Fibroblast of the conjunctiva (primary cell): Measurements from ENCODE around the gene HSD17B1.

Source experiments
- DNase-seq: peaks from one replicate; pipeline ENCODE4 v3.0.0-alpha.2; 2010; ENCODE audit warnings: low read depth

The HSD17B1 gene

DNA sequence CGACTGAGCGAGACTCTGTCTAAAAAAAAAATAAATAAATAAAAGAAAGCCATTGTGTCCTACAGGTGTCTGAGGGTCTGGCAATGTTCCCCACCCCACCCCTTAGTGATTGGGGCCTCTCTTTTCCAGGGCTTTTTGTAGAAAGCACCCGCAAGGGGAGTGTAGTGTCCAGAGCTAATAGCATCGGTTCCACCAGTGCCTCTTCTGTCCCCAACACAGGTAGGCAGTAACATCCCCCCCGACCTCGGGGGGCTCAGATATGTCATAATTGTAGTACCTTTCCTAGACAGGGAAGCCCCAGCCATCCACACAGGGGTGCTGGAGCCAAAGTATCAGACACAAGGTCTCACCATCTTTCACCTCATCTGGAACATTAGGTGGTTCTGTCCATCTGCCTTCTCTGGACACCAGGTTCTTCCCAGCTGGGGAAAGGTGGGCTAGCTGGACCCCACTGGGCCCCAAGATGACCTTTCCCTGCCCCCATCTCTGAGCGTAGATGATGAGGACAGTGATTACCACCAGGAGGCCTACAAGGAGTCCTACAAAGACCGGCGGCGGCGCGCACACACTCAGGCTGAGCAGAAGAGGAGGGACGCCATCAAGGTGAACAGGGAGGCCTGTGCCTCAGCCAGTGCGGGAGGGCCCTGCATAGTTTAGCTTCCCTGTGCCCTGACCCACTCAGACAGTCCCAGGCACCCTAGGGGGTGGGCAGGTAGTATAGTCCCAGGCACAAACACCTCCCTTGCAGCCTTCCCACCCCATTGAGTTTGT, 15.8 kb downstream of the HSD17B1 start:
- DNase-seq, result no peak

DNA sequence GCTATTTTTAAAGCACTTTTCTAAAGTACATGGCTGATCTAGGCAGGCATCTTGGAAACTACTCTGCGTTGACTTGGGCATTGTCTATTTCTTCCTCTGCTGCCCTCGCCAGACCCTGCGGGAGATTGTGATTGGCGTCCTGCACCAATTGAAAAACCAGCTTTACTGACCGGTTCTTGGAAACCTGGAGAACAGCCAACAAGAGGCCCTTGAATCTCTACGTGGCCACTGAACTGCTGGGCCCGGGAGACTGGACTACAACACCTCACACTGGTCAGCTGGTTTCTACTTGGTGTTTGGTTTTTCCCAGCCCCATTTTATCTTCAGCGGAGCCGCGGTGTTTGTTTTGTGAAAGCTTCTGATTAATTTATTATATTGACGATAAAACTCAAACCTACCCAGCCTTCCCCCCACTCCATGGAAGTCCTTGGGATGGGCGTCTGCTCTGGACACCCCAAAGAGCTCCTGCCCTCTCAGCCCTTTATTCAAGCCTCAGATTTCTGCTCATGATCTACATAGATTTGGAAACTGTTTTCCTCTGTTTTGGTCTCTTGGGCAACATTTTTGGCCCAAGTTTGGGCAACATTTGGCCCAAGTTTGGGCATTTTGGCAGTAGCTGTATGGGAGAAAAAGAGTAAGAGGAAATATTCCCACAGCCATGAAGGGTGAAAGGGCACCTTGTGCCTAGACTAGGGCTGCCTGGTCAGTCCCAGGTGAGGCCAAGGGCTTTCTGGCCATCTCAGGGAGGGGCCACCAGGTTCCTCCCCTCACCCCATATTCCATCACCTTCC, 18.9 kb downstream of the HSD17B1 start:
- DNase-seq, result no peak

DNA sequence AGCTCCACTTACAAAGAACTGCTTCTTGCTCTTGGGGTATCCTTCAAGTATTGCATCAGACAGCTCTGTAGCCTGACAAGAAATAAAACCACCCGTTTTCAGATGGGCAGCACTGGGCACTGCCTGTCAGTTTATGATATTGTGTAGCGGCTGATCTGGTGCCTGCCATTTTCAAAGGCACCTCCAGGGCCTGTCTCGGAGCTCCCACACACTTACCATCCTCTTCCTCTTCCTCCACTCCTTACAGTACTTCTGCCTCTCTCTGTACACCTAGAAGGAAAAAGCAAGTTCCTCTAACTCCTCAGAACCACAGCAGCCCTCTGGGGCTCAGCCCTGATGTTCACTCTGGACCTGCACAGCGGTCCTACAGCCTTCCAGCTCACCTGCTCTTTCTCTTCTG, 20.4 kb downstream of the HSD17B1 start:
- DNase-seq, result no peak

DNA sequence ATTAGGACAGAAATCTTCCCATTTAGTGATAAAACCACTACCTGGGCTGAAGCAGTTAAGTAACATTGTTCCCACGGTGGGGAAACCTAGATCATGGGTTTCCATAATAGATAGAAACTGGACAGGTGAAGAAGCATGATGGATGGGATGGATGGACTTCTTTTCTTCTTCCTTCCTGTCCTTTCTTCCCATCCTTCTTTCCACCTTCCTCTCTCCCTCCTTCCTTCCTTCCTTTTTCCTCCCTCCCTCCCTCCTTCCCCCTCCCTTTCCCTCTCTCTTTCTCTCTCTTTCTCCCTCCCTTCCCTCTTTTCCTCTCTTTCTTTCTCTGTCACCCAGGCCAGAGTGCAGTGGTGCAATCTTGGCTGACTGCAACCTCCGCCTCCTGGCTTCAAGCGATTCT, 21.7 kb downstream of the HSD17B1 start:
- DNase-seq, result no peak

DNA sequence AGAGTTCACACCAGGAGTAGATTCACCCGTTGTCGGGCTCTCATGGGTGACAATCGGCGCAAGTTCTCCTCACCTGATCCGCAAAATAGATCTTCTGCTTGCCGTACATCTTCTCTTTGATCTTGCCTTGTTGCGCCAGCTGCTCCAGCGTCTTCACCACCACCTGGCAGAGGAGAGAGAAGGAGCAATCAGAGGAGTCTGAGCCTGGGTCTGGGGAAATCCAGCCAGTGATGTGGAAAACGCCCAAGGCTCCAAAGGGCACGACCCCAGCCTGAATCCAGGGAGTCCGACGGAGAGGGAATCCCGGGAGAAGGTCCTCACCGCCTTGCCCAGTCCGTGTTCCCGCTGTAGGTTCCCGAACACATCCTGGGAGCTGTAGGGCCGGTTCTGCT, 24.4 kb downstream of the HSD17B1 start:
- DNase-seq, result no peak

DNA sequence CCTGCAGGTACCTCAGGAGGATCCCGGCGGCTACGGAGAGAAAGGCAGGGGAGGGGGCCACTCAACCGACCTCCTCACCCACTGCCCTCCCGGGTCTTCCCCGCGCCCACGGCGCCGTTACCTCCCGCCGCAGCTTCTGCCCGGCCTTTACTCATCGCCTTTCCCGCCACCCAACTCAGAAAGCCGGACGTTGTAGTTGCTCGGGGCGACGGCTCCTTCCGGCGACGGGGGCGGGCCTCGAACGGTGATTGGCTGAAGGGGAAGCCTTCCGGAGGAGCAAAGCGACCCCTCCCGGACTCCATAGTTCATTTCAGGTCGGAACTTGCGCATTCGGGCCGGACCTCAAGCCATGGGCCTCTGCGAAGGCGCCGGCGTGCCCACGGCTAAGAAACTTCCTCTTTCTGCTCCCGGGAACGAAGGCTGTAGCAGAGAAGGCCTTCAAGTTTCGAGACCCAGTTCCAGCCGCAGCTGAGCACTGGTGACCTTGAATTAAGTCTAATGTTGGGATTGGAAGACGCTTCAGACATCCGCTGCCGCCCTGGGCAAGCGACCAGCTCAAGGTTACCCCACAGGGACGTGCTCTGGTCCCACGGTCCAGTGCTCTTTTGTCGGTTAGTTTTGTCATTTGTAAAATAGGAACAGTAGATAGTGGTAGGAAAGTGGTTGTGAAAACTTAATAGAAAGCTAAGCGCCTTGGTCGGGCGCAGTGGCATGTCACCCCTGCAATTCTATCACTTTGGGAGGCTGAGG, 25.0 kb downstream of the HSD17B1 start, which contains the start of gene PSMC3IP:
Gene PSMC3IP (minus strand): TSS at position 198 of the 750 bp plus-strand sequence. CDS start 43 bp downstream, at position 155.
- DNase-seq, result peak; percentile 91

DNA sequence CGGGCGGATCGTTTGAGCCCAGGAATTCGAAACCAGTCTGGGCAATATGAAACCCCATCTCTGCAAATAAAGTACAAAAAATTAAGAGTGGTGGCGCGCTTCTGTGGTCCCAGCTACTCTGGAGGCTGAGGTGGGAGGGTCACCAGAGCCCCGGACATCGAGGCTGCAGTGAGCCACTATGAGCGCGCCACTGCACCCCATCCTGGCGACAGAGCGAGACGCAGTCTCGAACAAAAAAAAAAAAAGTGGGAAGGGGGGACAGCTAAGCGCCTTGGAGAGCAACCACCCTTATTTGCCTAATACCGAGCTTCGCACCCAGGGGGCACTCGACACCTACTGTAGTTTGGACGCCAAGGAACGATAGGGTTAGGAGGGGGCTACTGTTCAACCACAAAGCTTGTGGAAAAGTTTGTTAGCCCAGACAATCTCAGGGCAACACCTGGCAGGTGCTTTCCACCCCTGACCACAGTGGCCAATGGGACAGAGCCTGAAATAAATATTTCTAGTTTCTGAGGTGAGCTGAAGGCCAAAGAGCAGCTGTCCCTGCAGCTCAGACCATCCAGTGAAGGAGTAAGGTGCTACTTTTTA, 25.7 kb downstream of the HSD17B1 start:
- peak; percentile 62 for DNase-seq

DNA sequence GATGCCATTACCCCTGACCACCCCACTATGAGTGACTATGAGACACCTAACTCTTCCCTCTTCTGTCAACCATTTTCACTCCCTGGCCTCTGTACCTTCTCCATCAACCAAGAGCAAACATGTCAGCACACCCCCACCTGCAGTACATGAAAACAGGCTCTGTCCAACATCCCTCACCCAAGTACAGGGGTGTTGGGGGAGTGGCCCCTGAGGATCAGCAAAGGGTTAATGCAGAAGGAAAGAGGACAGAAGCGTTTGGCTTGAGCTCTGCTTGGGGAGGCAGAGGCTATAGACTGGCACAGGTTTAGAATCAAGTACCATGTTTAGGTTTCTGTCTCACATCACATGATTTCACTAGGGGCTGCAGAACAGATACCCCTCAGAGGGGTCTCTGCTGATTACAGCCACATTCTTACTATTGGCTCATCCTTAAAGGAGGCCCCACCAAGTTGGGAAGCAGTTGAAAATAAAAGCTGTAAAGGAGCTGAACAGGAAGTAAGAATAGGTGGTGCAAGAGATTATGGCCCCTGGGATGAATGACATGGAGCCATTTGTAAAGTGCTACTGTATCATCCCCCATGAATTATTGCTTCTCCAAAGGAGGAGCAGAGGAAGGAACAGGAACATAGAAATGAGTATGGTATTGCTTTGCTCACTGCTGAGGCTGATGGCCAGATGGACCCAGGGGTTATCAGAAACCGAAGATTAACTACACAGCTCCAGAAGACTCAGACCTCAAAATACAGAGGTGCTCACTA, 27.2 kb downstream of the HSD17B1 start:
- no peak for DNase-seq

DNA sequence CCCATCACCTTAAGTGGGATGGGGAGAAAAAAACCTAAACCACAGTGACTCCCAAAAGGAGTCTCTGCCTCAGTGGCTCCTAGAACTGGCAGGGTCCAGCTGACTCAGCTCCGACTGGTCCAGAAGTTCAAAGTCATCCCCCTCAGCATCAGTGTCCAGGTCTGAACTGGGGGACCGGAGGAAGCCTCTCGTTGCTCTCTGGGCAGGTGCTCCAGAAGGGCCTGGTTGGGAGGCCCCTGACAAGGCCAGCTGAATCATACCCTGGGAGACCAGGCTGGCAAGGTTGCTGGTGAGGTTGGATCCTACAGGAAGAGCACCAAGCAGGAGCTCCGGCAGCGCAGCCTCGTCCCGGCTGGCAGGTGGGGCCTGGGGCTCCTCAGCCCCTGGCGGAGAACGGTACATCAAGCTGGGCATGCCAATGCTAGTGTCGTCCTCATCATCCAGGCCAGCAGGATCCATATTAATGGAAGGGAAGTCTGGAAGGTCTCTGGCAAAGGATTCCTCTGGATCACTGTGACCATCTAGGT, 29.1 kb downstream of the HSD17B1 start:
- no peak for DNase-seq

DNA sequence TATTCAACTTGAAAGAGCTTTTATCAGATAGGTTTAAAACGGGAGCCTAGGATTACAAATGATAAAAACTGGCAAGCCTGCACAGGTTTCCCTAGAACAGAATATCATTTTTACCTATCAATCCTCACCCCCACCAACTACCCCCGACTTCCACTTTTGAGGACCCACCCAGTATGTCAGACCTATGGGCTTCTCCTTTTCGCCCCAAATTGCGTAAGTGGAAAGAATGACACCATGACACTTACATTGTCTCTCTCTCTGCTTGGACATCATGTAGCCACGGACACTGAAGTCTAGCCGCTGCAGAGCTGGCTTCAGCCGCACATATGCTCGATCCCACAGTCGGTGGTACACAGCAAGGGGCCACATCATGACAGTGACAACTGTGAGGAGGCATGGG, 32.2 kb downstream of the HSD17B1 start:
- DNase-seq, result no peak

DNA sequence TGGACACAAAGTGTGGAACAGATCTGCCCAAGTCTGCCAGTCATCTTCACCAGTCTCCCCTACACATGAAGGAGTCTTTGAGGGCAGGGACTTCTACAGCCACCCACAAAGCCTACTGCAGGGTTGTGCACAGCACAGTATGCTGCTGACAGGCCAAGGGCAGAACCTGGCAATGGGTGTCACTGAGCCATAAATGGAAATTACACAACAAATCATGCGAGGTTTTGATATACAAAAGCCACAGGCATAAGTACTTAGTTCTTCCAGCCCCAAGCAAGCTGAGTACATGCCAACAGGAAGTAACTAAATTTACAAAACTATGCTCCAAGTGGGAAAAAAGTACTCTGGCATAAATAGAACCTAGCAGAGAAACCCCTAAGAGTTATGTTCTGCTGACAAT, 32.6 kb downstream of the HSD17B1 start:
- DNase-seq, result no peak

DNA sequence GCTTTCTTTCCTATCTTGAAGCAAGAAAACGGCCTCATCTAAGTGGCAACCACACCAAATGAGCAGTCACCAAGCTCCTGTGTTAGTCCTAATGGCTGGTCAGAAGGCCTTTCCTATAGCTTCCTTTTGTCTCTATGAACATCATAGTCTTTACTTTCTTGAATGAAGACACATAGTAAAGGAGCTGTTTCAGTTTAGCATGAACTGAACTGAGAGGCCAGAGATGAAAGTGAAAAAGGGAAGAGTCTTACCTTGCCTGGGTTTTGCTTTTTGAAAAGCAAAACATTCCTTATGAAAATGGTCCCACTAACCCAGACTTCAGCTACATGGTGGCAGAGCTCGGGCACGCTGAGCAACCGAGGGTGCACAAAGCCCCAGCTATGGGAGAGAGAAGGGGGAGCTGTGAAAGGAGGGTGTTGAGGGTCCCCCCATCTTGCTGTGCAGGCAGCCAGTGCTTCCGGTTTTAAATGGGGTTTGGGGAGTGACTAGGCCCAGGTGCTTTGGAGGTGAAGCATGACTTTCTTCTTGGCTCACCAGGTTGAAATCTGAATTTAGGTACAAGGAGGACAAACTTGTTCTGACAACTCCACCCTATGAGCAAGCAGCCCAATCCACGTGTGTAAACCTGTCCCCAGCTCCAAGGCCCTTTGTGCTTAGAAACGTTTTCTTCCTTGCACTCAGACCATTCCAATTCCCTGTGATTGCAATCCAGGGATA, 33.9 kb downstream of the HSD17B1 start:
- no peak for DNase-seq

DNA sequence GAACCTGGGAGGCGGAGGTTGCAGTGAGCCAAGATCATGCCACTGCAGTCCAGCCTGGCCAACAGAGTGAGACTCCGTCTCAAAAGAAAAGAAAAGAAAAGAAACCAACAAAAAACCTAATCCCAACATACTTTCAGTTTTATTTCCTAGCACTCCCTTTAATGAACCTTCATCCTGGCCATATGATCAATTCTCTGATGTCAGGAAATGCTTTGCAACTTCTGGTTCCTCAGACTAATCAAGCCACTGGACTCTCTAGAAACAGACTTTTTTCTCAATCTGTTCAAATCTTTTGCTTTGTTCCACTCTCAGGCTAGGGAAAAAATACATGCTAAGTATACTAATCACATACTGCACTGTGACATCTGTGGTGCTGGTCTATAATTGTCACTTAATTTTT, 38.2 kb downstream of the HSD17B1 start:
- no peak for DNase-seq

DNA sequence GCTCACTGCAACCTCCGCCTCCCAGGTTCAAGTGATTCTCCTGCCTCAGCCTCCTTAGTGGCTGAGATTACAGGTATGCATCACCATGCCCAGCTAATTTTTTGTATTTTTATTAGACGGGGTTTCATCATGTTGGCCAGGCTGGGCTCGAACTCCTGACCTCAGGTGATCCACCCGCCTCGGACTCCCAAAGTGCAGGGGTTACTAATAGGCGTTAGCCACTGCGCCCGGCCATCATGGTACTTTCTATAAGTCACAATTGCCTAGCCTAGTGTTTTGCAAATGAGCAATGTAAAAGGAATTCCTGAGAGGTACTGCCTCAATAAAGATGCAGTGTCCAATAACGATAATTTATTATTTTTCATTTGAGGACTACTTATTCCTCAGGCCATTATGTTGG, 38.7 kb downstream of the HSD17B1 start:
- no peak for DNase-seq

DNA sequence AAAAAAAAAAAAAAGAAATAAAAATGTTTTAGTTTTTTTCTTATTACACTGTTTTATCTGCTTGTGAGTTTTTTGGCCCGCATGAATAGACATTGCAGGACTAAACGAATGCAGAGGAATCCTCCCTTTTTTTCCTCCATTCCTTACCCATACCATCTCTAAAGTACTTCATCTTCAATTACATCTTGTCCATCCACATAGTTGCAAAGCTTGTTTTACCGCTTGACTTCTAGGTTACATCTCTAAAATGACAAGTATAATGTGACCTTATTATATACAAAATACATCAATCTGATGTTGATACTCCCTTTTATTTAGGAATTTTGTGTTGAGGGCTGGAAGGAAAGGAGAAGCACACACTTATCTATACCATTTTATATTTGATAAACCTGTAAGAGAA, 43.7 kb downstream of the HSD17B1 start:
- DNase-seq, result no peak

DNA sequence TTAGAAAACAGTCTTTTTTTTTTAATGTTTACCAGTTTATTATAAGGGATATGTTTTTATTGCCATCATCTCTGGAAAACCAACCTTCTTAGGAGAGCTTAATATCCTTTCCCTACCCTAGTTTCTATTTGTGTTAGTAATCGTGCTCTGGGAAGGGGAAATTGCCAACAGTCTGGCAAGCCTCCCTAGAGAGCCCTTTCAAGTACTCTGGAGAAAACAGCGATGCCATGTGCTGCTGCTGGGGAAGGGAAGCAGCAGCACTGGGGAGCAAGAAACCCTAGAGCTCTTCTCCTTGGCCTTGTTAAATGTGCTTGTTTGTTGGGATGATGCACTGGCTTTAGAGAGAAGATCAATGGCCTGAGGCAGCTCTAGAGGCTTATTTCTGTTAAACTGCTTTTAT, 46.2 kb downstream of the HSD17B1 start:
- DNase-seq, result no peak

DNA sequence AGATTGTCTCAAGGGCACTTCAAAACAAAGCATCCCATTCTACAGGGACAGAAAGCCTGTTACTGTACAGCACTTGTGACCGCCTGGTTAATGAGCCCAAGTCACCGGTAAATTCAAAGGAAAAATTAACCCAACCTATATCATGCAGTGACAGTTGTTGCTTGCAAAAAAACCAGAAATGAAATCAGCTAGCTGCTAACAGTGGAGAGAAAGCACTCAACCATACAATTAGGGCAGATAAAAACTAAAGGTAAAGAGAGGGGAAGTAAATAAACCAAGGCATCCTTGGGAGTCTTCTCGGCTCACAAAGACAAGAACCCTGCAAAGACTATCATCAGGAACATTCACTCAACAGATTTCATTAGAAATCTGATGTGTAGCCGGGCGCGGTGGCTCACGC, 50.6 kb downstream of the HSD17B1 start:
- no peak for DNase-seq
